GM19324 (cell line): ENCODE measurements around the gene TRIM69.
A peak's percentile ranks its signal among the peaks of the same experiment; 100 is the strongest.
"Not testable (repeated sequence)": the region's sequence is repeated elsewhere in the genome, so short reads cannot be mapped to it uniquely, and the experiment has no call there.

ENCODE experiments used
- ATAC-seq: cut with Tn5 transposase; IDR thresholded peaks from one replicate; pipeline ENCODE4 v1.9.1; 2021; ENCODE audit warnings: mild to moderate bottlenecking, moderate library complexity; ENCODE audit not compliant: unreplicated experiment, low FRiP score

Gene TRIM69

GRCh38 chr15:44736181-44736765 is at the start of gene TRIM69:
TRIM69 (plus strand) TSS chr15:44736528; CDS start chr15:44736705, 177 bp downstream.
- no peak for ATAC-seq

GRCh38 chr15:44689318-44689717 is 47.0 kb upstream of the TRIM69 start:
- not testable (repeated sequence) for ATAC-seq

- not testable (repeated sequence) for ATAC-seq
These were observed 46.1 kb upstream of the TRIM69 start for GRCh38 chr15:44690245-44690644.

GRCh38 chr15:44692659-44693058 is 43.7 kb upstream of the TRIM69 start:
- no peak for ATAC-seq

- no peak for ATAC-seq
These were observed 41.9 kb upstream of the TRIM69 start for GRCh38 chr15:44694416-44694815.

- ATAC-seq: no peak
These were observed 41.0 kb upstream of the TRIM69 start for GRCh38 chr15:44695294-44695693.

GRCh38 chr15:44697014-44697413 is 39.3 kb upstream of the TRIM69 start:
- no peak for ATAC-seq

- ATAC-seq: no peak
These were observed 37.7 kb upstream of the TRIM69 start for GRCh38 chr15:44698641-44699040.

GRCh38 chr15:44700676-44701075 is 35.7 kb upstream of the TRIM69 start:
- ATAC-seq: not testable (repeated sequence)

- no peak for ATAC-seq
These were observed 30.3 kb upstream of the TRIM69 start for GRCh38 chr15:44705986-44706385.

GRCh38 chr15:44706401-44706800 is 29.9 kb upstream of the TRIM69 start:
- no peak for ATAC-seq

- ATAC-seq: no peak
These were observed 29.2 kb upstream of the TRIM69 start for GRCh38 chr15:44706946-44707636.

- no peak for ATAC-seq
These were observed 25.9 kb upstream of the TRIM69 start for GRCh38 chr15:44710236-44711095.

GRCh38 chr15:44711096-44711742 is 25.1 kb upstream of the TRIM69 start, which contains the start of the genes B2M and PATL2:
B2M (plus strand) TSS chr15:44711517; CDS start chr15:44711547, 30 bp downstream.
PATL2 (minus strand) TSS chr15:44711323; CDS start chr15:44676490, 34,833 bp downstream.
- peak; percentile 80 for ATAC-seq

- ATAC-seq: peak; percentile 27
These were observed 24.5 kb upstream of the TRIM69 start for GRCh38 chr15:44711743-44712345.

GRCh38 chr15:44712346-44713005 is 23.9 kb upstream of the TRIM69 start:
- ATAC-seq: no peak

- no peak for ATAC-seq
These were observed 23.0 kb upstream of the TRIM69 start for GRCh38 chr15:44713006-44713966.

- no peak for ATAC-seq
These were observed 21.1 kb upstream of the TRIM69 start for GRCh38 chr15:44715142-44715796.
